Measurements from ENCODE around the gene UBR7.

DNA sequence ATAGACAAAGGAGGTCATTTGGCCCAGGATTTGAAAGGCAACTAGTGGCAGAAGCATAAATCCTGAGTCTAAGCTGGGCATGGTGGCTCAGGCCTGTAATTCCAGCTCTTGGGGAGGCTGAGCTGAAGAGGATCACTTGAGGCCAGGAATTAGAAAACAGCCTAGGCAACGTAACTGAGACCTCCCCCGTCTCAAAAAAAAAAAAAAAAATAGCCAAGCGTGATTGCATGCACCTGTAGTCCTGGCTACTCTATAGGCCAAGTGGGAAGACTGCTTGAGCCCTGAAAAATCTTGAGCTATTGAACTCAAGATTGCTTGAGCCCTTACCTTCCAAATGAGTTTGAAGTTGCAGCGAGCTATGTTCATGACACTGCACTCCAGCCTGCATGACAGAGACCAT lies 8.0 kb upstream of the UBR7 start:
- TF ChIP-seq EZH2 (IDR thresholded peaks at IDR 0.05; ENCODE audit: insufficient read depth, low read length): no peak
- TF ChIP-seq, protein P1, sequence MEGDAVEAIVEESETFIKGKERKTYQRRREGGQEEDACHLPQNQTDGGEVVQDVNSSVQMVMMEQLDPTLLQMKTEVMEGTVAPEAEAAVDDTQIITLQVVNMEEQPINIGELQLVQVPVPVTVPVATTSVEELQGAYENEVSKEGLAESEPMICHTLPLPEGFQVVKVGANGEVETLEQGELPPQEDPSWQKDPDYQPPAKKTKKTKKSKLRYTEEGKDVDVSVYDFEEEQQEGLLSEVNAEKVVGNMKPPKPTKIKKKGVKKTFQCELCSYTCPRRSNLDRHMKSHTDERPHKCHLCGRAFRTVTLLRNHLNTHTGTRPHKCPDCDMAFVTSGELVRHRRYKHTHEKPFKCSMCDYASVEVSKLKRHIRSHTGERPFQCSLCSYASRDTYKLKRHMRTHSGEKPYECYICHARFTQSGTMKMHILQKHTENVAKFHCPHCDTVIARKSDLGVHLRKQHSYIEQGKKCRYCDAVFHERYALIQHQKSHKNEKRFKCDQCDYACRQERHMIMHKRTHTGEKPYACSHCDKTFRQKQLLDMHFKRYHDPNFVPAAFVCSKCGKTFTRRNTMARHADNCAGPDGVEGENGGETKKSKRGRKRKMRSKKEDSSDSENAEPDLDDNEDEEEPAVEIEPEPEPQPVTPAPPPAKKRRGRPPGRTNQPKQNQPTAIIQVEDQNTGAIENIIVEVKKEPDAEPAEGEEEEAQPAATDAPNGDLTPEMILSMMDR (IDR thresholded peaks at IDR 0.05; ENCODE audit: insufficient read depth, low read depth, low read length): no peak
